Fibroblast of mammary gland (primary cell): Measurements from ENCODE around the gene ZNF653.

ENCODE experiments used
- DNase-seq: peaks from one replicate; pipeline ENCODE4 v3.0.0-alpha.2; 2010; ENCODE audit warnings: low read depth
- H3K4me3 ChIP-seq: 2 replicates; pipeline ENCODE4 v1.5.1; 2011; ENCODE audit warnings: low read depth, mild to moderate bottlenecking, low read length, moderate library complexity; ENCODE audit not compliant: control insufficient read depth
- CTCF ChIP-seq: conservative IDR thresholded peaks from 2 replicates; pipeline ENCODE4 v1.5.1; 2011; ENCODE audit warnings: low read depth, low read length, inconsistent platforms; ENCODE audit not compliant: control insufficient read depth, insufficient read depth

Gene ZNF653

GRCh38 chr19:11535792-11536595, 30.4 kb upstream of the ZNF653 start:
- peak; percentile 81 for DNase-seq
- TF ChIP-seq CTCF, result peak; percentile 55
- H3K4me3 ChIP-seq, result peak overlapping the region; percentile 33

GRCh38 chr19:11534948-11535347, 29.3 kb upstream of the ZNF653 start:
- no peak overlapping the region for H3K4me3 ChIP-seq
- no peak for TF ChIP-seq CTCF
- no peak for DNase-seq

- DNase-seq, result no peak
- no peak for TF ChIP-seq CTCF
- no peak overlapping the region for H3K4me3 ChIP-seq
Observed at GRCh38 chr19:11534538-11534937, 28.9 kb upstream of the ZNF653 start.

- no peak overlapping the region for H3K4me3 ChIP-seq
- TF ChIP-seq CTCF, result peak; percentile 31
- DNase-seq, result peak; percentile 90
Observed at GRCh38 chr19:11530432-11530831, 24.8 kb upstream of the ZNF653 start.

GRCh38 chr19:11528551-11529341, 23.1 kb upstream of the ZNF653 start, which contains the start of gene ECSIT:
Gene ECSIT (minus strand): TSS chr19:11529134. CDS start chr19:11519170, 9,964 bp downstream.
- H3K4me3 ChIP-seq, result peak within 1 kb of the TSS; percentile 93
- no peak for TF ChIP-seq CTCF
- peak; percentile 99 for DNase-seq

GRCh38 chr19:11519138-11519537, 13.5 kb upstream of the ZNF653 start:
- no peak for TF ChIP-seq CTCF
- DNase-seq, result no peak
- H3K4me3 ChIP-seq, result no peak overlapping the region
